Natural killer cell (primary cell): ENCODE measurements around the gene RAN. TPM values are rescaled to one million over a fixed set of nuclear protein-coding genes. Genes with fewer than 3 reads are reported as not detected.
"Not testable (repeated sequence)": the region's sequence is repeated elsewhere in the genome, so short reads cannot be mapped to it uniquely, and the experiment has no call there.

Experiments used
- ATAC-seq, 3 donors: fragments of 150-1000 bp in 2 of 3; fragments of 200-7000 bp in 1 of 3; cut with Tn5 transposase; 1 replicate in 1 of 3; 2 replicates in 2 of 3; pipeline ENCODE4 v1.10.0; 2021; ENCODE audit warnings: mild to moderate bottlenecking in 2 of 3, moderate library complexity in 2 of 3
- DNase-seq, 2 donors: peaks; one replicate each; pipeline versions ENCODE4 v3.0.0 to v3.0.0-alpha.2; 2013 to 2021; ENCODE audit warnings: mixed read lengths in 1 of 2
- H3K27ac ChIP-seq: one replicate; pipeline ENCODE4 v1.5.1; 2013; ENCODE audit warnings: mild to moderate bottlenecking, low read length
- H3K27me3 ChIP-seq: one replicate; pipeline ENCODE4 v1.6.1; 2013; ENCODE audit warnings: low read length; ENCODE audit not compliant: control insufficient read depth, insufficient read depth
- H3K36me3 ChIP-seq: one replicate; pipeline ENCODE4 v1.6.1; 2013; ENCODE audit warnings: low read length; ENCODE audit not compliant: control insufficient read depth, insufficient read depth
- H3K4me1 ChIP-seq: one replicate; pipeline ENCODE4 v1.6.1; 2013; ENCODE audit warnings: low read length; ENCODE audit not compliant: control insufficient read depth, insufficient read depth
- H3K4me3 ChIP-seq: one replicate; pipeline ENCODE4 v1.5.1; 2013; ENCODE audit warnings: low read length
- H3K9me3 ChIP-seq: one replicate; pipeline ENCODE4 v1.6.1; 2013; ENCODE audit warnings: low read length; ENCODE audit not compliant: control insufficient read depth, insufficient read depth
- H3K27ac Mint-ChIP-seq, 2 donors: one replicate each; pipeline ENCODE4 v1.8.0; 2022; ENCODE audit warnings: mild to moderate bottlenecking in 2 of 2, mixed read lengths in 2 of 2, moderate library complexity in 1 of 2
- H3K27me3 Mint-ChIP-seq, 2 donors: one replicate each; pipeline ENCODE4 v1.8.0; 2022; ENCODE audit warnings: low read depth in 2 of 2, mixed read lengths in 2 of 2
- H3K36me3 Mint-ChIP-seq: one replicate; pipeline ENCODE4 v1.8.0; 2022; ENCODE audit warnings: mixed read lengths
- H3K4me1 Mint-ChIP-seq, 2 donors: one replicate each; pipeline ENCODE4 v1.8.0; 2022; ENCODE audit warnings: mixed read lengths in 2 of 2
- H3K4me3 Mint-ChIP-seq: one replicate; pipeline ENCODE4 v1.8.0; 2022; ENCODE audit warnings: mild to moderate bottlenecking, moderate library complexity, mixed read lengths
- H3K9me3 Mint-ChIP-seq, 2 donors: one replicate each; pipeline ENCODE4 v1.8.0; 2022; ENCODE audit warnings: mixed read lengths in 2 of 2
- WGBS: methylation state at CpG from one replicate; pipeline ENCODE4 v1.1.7; 2013; ENCODE audit warnings: missing lambda C conversion rate; ENCODE audit not compliant: insufficient coverage; 5-methylcytosine and 5-hydroxymethylcytosine counted together
- intact Hi-C: fragments of 100-400 bp; cut with micrococcal nuclease; formaldehyde crosslinking; loops from one replicate; pipeline ENCODE4 v1.14.2; 2022
- total RNA-seq, 4 donors: library from RNA; stranded (reverse); fragments of 120-200 nt in 1 of 4; gene quantifications; one replicate each; pipeline versions ENCODE4 v1.2.3 to v1.2.4, GENCODE V29; 2013 to 2022
- TF ChIP-seq, protein P1 (sequence below): fragments of 200-600 bp; IDR thresholded peaks from one replicate; pipeline ENCODE4 v1.8.0; 2022; ENCODE audit warnings: antibody characterized with exemption

RAN gene
- total RNA-seq, 3 donors from 2014 or later (not counting 1 experiment from before 2014, with no cell fraction given), result 244 to 264 (median 247) TPM

GRCh38 chr12:130881046-130881445 lies 9.2 kb downstream of the RAN start:
- Histone ChIP-seq H3K27ac (no peak overlapping the region), H3K4me1 (peaks cover 21% of the 10 kb centered on the region), H3K9me3 (no peaks in the 10 kb centered on the region), H3K27me3 (no peaks in the 10 kb centered on the region), H3K36me3 (peaks cover 14% of the 10 kb centered on the region), H3K4me3 (no peak overlapping the region)
- no peaks in the 10 kb centered on the region for H3K9me3 Mint-ChIP-seq
- no peak for DNase-seq
- intact Hi-C loops, result no loop called here
- H3K27ac Mint-ChIP-seq, result peak overlapping the region; percentile 70 to 83
- peaks cover 22 to 33% of the 10 kb centered on the region in 2 donors for H3K4me1 Mint-ChIP-seq
- peaks cover 12% of the 10 kb centered on the region for H3K36me3 Mint-ChIP-seq
- peak overlapping the region; percentile 57 for H3K4me3 Mint-ChIP-seq
- no peak for ATAC-seq
- WGBS, result 81% methylated on average over 4 of the region's 5 CpGs
- H3K27me3 Mint-ChIP-seq, result no peaks in the 10 kb centered on the region
- TF ChIP-seq, protein P1, sequence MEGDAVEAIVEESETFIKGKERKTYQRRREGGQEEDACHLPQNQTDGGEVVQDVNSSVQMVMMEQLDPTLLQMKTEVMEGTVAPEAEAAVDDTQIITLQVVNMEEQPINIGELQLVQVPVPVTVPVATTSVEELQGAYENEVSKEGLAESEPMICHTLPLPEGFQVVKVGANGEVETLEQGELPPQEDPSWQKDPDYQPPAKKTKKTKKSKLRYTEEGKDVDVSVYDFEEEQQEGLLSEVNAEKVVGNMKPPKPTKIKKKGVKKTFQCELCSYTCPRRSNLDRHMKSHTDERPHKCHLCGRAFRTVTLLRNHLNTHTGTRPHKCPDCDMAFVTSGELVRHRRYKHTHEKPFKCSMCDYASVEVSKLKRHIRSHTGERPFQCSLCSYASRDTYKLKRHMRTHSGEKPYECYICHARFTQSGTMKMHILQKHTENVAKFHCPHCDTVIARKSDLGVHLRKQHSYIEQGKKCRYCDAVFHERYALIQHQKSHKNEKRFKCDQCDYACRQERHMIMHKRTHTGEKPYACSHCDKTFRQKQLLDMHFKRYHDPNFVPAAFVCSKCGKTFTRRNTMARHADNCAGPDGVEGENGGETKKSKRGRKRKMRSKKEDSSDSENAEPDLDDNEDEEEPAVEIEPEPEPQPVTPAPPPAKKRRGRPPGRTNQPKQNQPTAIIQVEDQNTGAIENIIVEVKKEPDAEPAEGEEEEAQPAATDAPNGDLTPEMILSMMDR, result no peak

GRCh38 chr12:130881548-130881947 lies 9.7 kb downstream of the RAN start:
- H3K27ac Mint-ChIP-seq, result peak overlapping the region in 1 of 2 donors; percentile 83
- TF ChIP-seq, protein P1, result no peak
- peaks cover 7% of the 10 kb centered on the region for H3K36me3 Mint-ChIP-seq
- 83% methylated on average over 1 of the region's 1 CpG for WGBS
- peaks cover 22 to 33% of the 10 kb centered on the region in 2 donors for H3K4me1 Mint-ChIP-seq
- Histone ChIP-seq H3K4me3 (no peak overlapping the region), H3K36me3 (peaks cover 9% of the 10 kb centered on the region), H3K9me3 (no peaks in the 10 kb centered on the region), H3K27ac (no peak overlapping the region), H3K27me3 (no peaks in the 10 kb centered on the region), H3K4me1 (peaks cover 21% of the 10 kb centered on the region)
- intact Hi-C loops, result no loop called here
- H3K4me3 Mint-ChIP-seq, result no peak overlapping the region
- ATAC-seq (no peak), DNase-seq (no peak)
- no peaks in the 10 kb centered on the region for H3K9me3 Mint-ChIP-seq
- H3K27me3 Mint-ChIP-seq, result no peaks in the 10 kb centered on the region

GRCh38 chr12:130887190-130887589 lies 15.3 kb downstream of the RAN start:
- H3K27me3 Mint-ChIP-seq, H3K4me1 Mint-ChIP-seq, H3K36me3 Mint-ChIP-seq, H3K27ac Mint-ChIP-seq, H3K27ac ChIP-seq, ATAC-seq, H3K9me3 Mint-ChIP-seq, H3K9me3 ChIP-seq, H3K27me3 ChIP-seq, DNase-seq, H3K4me3 Mint-ChIP-seq, H3K4me3 ChIP-seq, H3K4me1 ChIP-seq, intact Hi-C loops, H3K36me3 ChIP-seq: not testable (repeated sequence)
- 89% methylated on average over 3 of the region's 17 CpGs for WGBS

DNA sequence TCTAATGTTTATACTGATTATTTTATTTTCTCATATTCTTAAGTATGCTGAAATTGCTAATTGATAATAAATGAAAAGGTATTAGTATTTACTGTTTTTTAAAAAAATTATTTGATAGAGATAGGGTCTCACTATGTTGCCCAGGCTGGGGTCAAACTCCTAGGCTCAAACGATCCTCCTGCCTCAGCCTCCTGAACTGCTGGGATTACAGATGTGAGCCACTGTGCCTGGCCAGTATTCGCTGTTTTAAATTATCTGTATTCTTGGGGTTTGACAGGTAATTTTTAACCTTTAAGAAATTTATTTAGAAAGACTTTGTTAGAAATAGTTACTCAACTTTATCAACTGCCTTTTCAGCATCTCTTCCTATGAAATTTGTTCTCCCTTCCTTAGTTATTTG lies 32.2 kb downstream of the RAN start:
- H3K9me3 ChIP-seq, result no peaks in the 10 kb centered on the region
- Mint-ChIP-seq H3K36me3 (peaks cover 5% of the 10 kb centered on the region), H3K9me3 (peaks cover 0 to 2% of the 10 kb centered on the region in 2 donors), H3K27ac (no peak overlapping the region), H3K4me3 (no peak overlapping the region), H3K27me3 (peaks cover 3 to 15% of the 10 kb centered on the region in 2 donors), H3K4me1 (no peaks in the 10 kb centered on the region)
- H3K27me3 ChIP-seq, result peaks cover 2% of the 10 kb centered on the region
- TF ChIP-seq, protein P1, result no peak
- no peak for DNase-seq
- no peaks in the 10 kb centered on the region for H3K4me1 ChIP-seq
- H3K4me3 ChIP-seq, result no peak overlapping the region
- 100% methylated on average over 1 of the region's 2 CpGs for WGBS
- H3K27ac ChIP-seq, result no peak overlapping the region
- intact Hi-C loops, result no loop called here
- H3K36me3 ChIP-seq, result no peaks in the 10 kb centered on the region
- no peak for ATAC-seq

DNA sequence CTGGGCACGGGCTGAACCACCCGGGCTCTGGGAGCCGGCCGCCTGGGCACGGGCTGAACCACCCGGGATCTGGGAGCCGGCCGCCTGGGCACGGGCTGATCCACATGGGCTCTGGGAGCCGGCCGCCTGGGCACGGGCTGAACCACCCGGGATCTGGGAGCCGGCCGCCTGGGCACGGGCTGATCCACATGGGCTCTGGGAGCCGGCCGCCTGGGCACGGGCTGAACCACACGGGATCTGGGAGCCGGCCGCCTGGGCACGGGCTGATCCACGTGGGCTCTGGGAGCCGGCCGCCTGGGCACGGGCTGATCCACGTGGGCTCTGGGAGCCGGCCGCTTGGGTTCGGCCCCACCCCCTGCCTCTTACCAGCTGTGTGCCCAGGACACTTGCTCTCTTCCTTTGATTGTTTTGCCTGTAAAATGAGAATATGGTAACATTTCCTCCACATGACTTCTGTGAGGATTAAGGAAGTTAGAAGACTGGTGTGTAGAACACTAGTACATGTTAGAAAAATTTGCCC lies 33.1 kb downstream of the RAN start:
- ATAC-seq, result not testable (repeated sequence)

More for the DNA sequence above, 33.1 kb downstream of the RAN start:
- H3K4me1 ChIP-seq, H3K4me3 ChIP-seq, H3K9me3 ChIP-seq, H3K27ac ChIP-seq, H3K4me3 Mint-ChIP-seq, H3K36me3 Mint-ChIP-seq, H3K27me3 ChIP-seq, H3K27ac Mint-ChIP-seq, H3K9me3 Mint-ChIP-seq, intact Hi-C loops, H3K4me1 Mint-ChIP-seq, H3K36me3 ChIP-seq, DNase-seq: not testable (repeated sequence)
- 93% methylated on average over 26 of the region's 31 CpGs for WGBS
- H3K27me3 Mint-ChIP-seq, result peaks cover 3 to 15% of the 10 kb centered on the region in 2 donors
